DOHH2 (cell line): ENCODE measurements around the gene LIMK2.

Source experiments
- H3F3A ChIP-seq: fragments of 200-600 bp; sonication (generic), shearing (Covaris generic); 2 replicates; pipeline ENCODE4 v1.6.0; 2016; ENCODE audit warnings: antibody characterized with exemption, mild to moderate bottlenecking; ENCODE audit not compliant: control insufficient read depth, insufficient read depth
- H3K27ac ChIP-seq: fragments of 200-600 bp; sonication (generic); 2 replicates; pipeline ENCODE4 v1.5.1; 2014; ENCODE audit warnings: low read depth, mild to moderate bottlenecking, low read length, moderate library complexity
- H3K27me3 ChIP-seq: fragments of 200-600 bp; sonication (generic); 2 replicates; pipeline ENCODE4 v1.6.1; 2014; ENCODE audit warnings: mild to moderate bottlenecking, low read length, mixed read lengths; ENCODE audit not compliant: control insufficient read depth
- H3K36me3 ChIP-seq: fragments of 200-600 bp; sonication (generic); 2 replicates; pipeline ENCODE4 v1.6.1; 2014; ENCODE audit warnings: mild to moderate bottlenecking, low read length, moderate library complexity, mixed read lengths; ENCODE audit not compliant: control insufficient read depth
- H3K4me1 ChIP-seq: fragments of 200-600 bp; sonication (generic); 2 replicates; pipeline ENCODE4 v1.6.1; 2014; ENCODE audit warnings: mild to moderate bottlenecking, low read length, mixed read lengths; ENCODE audit not compliant: control insufficient read depth
- H3K4me2 ChIP-seq: fragments of 200-600 bp; sonication (generic); 2 replicates; pipeline ENCODE4 v1.6.0; 2014; ENCODE audit warnings: mild to moderate bottlenecking, low read length, moderate library complexity
- H3K4me3 ChIP-seq: fragments of 200-600 bp; sonication (generic); 2 replicates; pipeline ENCODE4 v1.5.1; 2014; ENCODE audit warnings: mild to moderate bottlenecking, low read length, mixed read lengths
- H3K79me2 ChIP-seq: fragments of 200-600 bp; sonication (generic); 2 replicates; pipeline ENCODE4 v1.6.1; 2014; ENCODE audit warnings: mild to moderate bottlenecking, low read length, mixed read lengths; ENCODE audit not compliant: control insufficient read depth
- H3K9me2 ChIP-seq: fragments of 200-600 bp; sonication (generic); replicated peaks from 2 replicates; pipeline ENCODE4 v1.6.1; 2014; ENCODE audit warnings: mild to moderate bottlenecking, low read length, mixed read lengths; ENCODE audit not compliant: control insufficient read depth
- H3K9me3 ChIP-seq: fragments of 200-600 bp; sonication (generic); 2 replicates; pipeline ENCODE4 v1.6.1; 2014; ENCODE audit warnings: antibody characterized with exemption, low read length, mixed read lengths; ENCODE audit not compliant: control insufficient read depth, insufficient read depth
- H4K20me1 ChIP-seq: fragments of 200-600 bp; sonication (generic); 2 replicates; pipeline ENCODE4 v1.6.0; 2014; ENCODE audit warnings: low read depth, mild to moderate bottlenecking, antibody characterized with exemption, low read length, moderate library complexity; ENCODE audit not compliant: control insufficient read depth, insufficient read depth
- EZH2phosphoT487 ChIP-seq: fragments of 200-600 bp; sonication (generic); IDR thresholded peaks from 2 replicates; pipeline ENCODE4 v1.6.1; 2017; ENCODE audit warnings: borderline replicate concordance, mild to moderate bottlenecking, antibody characterized with exemption, low read length, moderate library complexity, mixed read lengths
- TF ChIP-seq, protein P1 (sequence below): fragments of 200-600 bp; sonication (generic); IDR thresholded peaks from one replicate; pipeline ENCODE4 v1.5.1; 2014; ENCODE audit warnings: antibody characterized with exemption, mild to moderate bottlenecking, low read depth, low read length; ENCODE audit not compliant: poor library complexity, severe bottlenecking

Gene LIMK2

DNA sequence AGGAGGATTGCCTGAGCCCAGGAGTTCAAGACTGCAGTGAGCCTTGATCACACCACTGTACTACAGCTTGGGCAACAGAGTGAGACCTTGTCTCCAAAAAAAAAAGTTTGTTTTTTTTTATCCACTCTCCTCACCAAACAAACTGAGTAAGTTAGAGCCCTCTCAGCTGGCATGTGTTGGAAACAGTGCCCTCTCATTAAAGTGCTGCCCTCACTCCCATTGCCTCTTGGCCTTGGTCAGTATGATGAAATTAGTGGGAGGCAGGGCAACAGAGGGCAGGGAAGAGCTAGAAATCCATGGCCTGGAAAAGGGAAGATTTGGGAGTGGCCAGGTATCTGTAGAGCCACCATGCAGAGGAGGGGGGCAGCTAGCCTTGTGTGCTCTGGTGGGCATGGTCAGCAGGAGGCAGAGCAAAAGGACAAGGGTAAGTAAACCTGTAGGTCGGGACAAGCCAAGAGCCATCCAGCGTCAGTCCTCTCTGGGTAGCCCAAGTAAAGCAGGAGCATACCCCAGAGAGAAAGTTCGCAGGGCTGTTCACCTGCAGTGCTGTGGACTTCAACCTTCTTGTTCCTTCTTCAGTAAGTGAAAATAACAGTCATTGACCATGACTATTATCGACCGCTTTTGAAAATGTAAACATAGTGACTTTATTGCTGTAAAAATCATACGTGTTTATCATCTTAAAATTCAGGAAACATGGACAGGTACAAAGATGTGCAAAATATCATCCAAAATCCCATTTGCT is 52.0 kb downstream of the LIMK2 start:
- H3K9me2 ChIP-seq = no peaks in the 10 kb centered on the region
- no peaks in the 10 kb centered on the region for H3K9me3 ChIP-seq
- no peaks in the 10 kb centered on the region for H3K79me2 ChIP-seq
- no peak overlapping the region for H3K27ac ChIP-seq
- no peak for TF ChIP-seq EZH2phosphoT487
- TF ChIP-seq, protein P1, sequence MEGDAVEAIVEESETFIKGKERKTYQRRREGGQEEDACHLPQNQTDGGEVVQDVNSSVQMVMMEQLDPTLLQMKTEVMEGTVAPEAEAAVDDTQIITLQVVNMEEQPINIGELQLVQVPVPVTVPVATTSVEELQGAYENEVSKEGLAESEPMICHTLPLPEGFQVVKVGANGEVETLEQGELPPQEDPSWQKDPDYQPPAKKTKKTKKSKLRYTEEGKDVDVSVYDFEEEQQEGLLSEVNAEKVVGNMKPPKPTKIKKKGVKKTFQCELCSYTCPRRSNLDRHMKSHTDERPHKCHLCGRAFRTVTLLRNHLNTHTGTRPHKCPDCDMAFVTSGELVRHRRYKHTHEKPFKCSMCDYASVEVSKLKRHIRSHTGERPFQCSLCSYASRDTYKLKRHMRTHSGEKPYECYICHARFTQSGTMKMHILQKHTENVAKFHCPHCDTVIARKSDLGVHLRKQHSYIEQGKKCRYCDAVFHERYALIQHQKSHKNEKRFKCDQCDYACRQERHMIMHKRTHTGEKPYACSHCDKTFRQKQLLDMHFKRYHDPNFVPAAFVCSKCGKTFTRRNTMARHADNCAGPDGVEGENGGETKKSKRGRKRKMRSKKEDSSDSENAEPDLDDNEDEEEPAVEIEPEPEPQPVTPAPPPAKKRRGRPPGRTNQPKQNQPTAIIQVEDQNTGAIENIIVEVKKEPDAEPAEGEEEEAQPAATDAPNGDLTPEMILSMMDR = no peak
- H3K36me3 ChIP-seq = peaks cover 39% of the 10 kb centered on the region
- no peaks in the 10 kb centered on the region for H3K27me3 ChIP-seq
- H3K4me3 ChIP-seq = no peak overlapping the region
- H3F3A ChIP-seq = no peaks in the 10 kb centered on the region
- no peaks in the 10 kb centered on the region for H4K20me1 ChIP-seq
- no peak overlapping the region for H3K4me2 ChIP-seq
- no peaks in the 10 kb centered on the region for H3K4me1 ChIP-seq

DNA sequence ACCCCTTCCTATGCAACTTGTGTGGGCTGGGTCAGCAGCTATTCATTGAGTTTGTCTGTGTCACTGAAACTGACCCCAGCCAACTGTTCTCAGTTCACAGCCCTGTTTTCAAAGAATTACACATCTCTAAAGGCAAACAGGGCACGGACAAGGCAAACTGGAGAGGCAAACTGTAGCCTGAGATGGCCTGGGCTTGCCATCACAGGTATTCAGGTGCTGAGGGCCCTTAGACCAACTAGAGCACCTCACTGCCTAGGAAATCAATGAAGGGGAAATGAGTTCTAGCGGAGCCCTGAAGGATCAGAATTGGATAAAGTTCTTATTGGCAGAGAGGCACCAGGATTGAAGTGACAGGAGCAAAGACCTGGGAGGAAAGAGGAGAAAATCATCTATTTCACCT is 56.2 kb downstream of the LIMK2 start:
- no peak overlapping the region for H3K27ac ChIP-seq
- no peaks in the 10 kb centered on the region for H3K27me3 ChIP-seq
- peaks cover 21% of the 10 kb centered on the region for H3K36me3 ChIP-seq
- peaks cover 2% of the 10 kb centered on the region; the same call in 1 of the 2 replicates for H3F3A ChIP-seq
- H3K9me3 ChIP-seq = no peaks in the 10 kb centered on the region
- no peak for TF ChIP-seq EZH2phosphoT487
- TF ChIP-seq, protein P1 = no peak
- H3K79me2 ChIP-seq = no peaks in the 10 kb centered on the region
- H3K4me3 ChIP-seq = no peak overlapping the region
- no peaks in the 10 kb centered on the region for H3K9me2 ChIP-seq
- no peaks in the 10 kb centered on the region for H3K4me1 ChIP-seq
- H3K4me2 ChIP-seq = no peak overlapping the region
- no peaks in the 10 kb centered on the region for H4K20me1 ChIP-seq

DNA sequence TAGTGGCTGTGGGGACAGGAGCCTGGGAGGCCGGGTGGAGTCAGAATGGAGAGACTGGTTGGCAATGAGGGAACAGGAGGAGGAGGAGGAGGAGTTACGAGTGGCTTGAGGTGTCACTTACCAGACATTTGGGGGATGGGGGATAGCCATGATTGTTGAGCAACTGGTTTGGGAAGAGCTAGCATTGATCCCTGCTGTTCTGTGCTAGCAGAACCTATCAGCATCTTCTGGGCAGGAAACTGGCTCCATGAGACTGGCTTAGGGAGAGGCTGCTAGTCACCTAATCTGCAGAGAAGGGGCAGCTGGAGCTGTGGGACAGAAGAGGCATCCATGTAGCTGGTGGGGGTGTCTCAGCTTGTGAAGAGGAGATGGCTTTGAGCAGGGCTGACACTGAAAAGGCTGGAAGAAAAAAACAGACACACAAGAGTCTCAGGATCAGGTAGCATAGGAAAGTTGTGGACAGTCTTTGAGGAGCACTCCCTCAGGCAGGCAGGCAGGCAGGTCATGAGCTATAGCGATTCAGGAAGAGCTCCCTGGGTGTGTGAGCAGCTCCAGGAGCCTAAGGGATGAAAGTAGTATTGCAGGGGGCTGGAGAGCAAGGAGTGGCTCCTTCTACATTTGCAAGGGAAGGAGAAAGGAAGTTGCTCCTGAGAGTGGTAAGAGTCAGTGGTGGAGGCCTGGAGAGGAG is 57.9 kb downstream of the LIMK2 start:
- no peak overlapping the region for H3K4me2 ChIP-seq
- no peaks in the 10 kb centered on the region for H3K79me2 ChIP-seq
- peaks cover 35% of the 10 kb centered on the region for H3K36me3 ChIP-seq
- no peak overlapping the region for H3K27ac ChIP-seq
- no peaks in the 10 kb centered on the region for H3K9me2 ChIP-seq
- TF ChIP-seq EZH2phosphoT487 = no peak
- TF ChIP-seq, protein P1 = no peak
- H3K27me3 ChIP-seq = no peaks in the 10 kb centered on the region
- H3K4me3 ChIP-seq = no peak overlapping the region
- no peaks in the 10 kb centered on the region for H3K4me1 ChIP-seq
- H4K20me1 ChIP-seq = no peaks in the 10 kb centered on the region
- H3F3A ChIP-seq = peaks cover 2% of the 10 kb centered on the region; the same call in 1 of the 2 replicates
- H3K9me3 ChIP-seq = no peaks in the 10 kb centered on the region
